ENCODE data around the gene ANK2. TPM values are rescaled to one million over a fixed set of nuclear protein-coding genes. Genes with fewer than 3 reads are reported as not detected.
A peak's percentile ranks its signal among the peaks of the same experiment; 100 is the strongest.

ANK2 gene
- polyA plus RNA-seq, 1 donor (not counting 4 experiments of a cell fraction or from before 2014, with no cell fraction given): 0.22 TPM

DNA sequence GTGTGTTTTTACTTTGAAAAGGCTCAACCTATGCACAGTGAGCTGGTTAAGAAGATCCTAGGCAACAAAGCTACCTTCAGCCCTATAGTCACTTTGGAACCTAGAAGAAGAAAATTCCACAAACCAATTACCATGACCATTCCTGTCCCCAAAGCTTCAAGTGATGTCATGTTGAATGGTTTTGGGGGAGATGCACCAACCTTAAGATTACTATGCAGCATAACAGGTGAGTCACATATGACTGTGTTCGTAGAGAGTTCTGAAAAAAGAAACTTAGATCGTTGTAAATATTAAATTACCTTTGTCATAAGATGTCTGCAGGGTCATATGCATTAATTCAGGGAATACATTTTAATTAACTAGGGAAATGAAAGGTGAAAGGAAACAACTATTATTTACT is 287.1 kb downstream of the ANK2 start:
- FAIRE-seq: no peak
- Histone ChIP-seq H4K20me1 (ENCODE audit: control insufficient read depth, extremely low read depth, insufficient read depth, low read length) (no peaks in the 10 kb centered on the region), H3K9me3 (ENCODE audit: control insufficient read depth, low read depth, low read length) (no peaks in the 10 kb centered on the region), H3K9me1 (ENCODE audit: control insufficient read depth, extremely low read depth, insufficient read depth, low read length) (no peaks in the 10 kb centered on the region), H3K36me3 (ENCODE audit: control insufficient read depth in 2 of 2, extremely low read depth in 1 of 2, insufficient read depth in 2 of 2, low read length in 2 of 2) (no peaks in the 10 kb centered on the region), H3K79me2 (ENCODE audit: control insufficient read depth, insufficient read depth, low read length) (no peaks in the 10 kb centered on the region), H2AFZ (ENCODE audit: control insufficient read depth, low read length) (no peak overlapping the region), H3K4me3 (ENCODE audit: control insufficient read depth in 2 of 3, extremely low read depth in 1 of 3, insufficient read depth in 2 of 3, low read depth in 1 of 3, low read length in 3 of 3) (no peak overlapping the region), H3K9ac (ENCODE audit: control insufficient read depth, extremely low read depth, insufficient read depth, low read length) (no peak overlapping the region), H3K4me2 (ENCODE audit: control insufficient read depth, extremely low read depth, insufficient read depth, low read depth, low read length) (peak overlapping the region; percentile 27), H3K27me3 (ENCODE audit: control insufficient read depth, extremely low read depth, insufficient read depth, low read length) (peaks cover 10% of the 10 kb centered on the region), H3K4me1 (ENCODE audit: control insufficient read depth, extremely low read depth, insufficient read depth, low read length) (no peaks in the 10 kb centered on the region), H3K27ac (ENCODE audit: control insufficient read depth, insufficient read depth, low read length) (no peak overlapping the region)
- dilution Hi-C loops (cut with MboI; ENCODE audit: extremely low pct_ligation_motif_present, low sequenced_read_pairs): no loop called here
- no peak for TF ChIP-seq EZH2 (IDR thresholded peaks at IDR 0.05; ENCODE audit: low read length)
- TF ChIP-seq, protein P1, sequence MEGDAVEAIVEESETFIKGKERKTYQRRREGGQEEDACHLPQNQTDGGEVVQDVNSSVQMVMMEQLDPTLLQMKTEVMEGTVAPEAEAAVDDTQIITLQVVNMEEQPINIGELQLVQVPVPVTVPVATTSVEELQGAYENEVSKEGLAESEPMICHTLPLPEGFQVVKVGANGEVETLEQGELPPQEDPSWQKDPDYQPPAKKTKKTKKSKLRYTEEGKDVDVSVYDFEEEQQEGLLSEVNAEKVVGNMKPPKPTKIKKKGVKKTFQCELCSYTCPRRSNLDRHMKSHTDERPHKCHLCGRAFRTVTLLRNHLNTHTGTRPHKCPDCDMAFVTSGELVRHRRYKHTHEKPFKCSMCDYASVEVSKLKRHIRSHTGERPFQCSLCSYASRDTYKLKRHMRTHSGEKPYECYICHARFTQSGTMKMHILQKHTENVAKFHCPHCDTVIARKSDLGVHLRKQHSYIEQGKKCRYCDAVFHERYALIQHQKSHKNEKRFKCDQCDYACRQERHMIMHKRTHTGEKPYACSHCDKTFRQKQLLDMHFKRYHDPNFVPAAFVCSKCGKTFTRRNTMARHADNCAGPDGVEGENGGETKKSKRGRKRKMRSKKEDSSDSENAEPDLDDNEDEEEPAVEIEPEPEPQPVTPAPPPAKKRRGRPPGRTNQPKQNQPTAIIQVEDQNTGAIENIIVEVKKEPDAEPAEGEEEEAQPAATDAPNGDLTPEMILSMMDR (optimal IDR thresholded peaks at IDR 0.05 in 1 of 3, IDR thresholded peaks at IDR 0.05 in 1 of 3, conservative IDR thresholded peaks at IDR 0.05 in 1 of 3; ENCODE audit: extremely low read depth in 1 of 3, insufficient read depth in 2 of 3, low read length in 3 of 3): no peak
- DNase-seq (ENCODE audit: low read depth, low spot score): no peak

DNA sequence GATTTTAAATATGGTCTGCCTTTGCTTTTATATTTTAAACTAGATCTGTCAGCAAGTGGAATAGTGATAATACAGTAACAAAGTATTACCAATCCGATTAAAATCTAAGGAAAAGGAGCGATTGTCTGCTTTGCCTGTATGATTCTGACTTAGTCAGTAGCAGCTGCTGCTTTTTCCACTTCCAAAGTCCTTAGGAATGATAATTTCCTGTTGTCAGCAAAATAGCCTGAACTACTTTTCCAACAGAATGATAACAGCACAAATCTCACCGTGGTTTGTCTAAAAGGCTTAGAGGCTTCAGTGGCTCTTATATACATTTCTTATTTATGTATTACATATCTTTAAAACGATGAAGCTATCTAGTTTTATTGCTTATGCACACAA is 290.0 kb downstream of the ANK2 start:
- Histone ChIP-seq H4K20me1 (ENCODE audit: control insufficient read depth, extremely low read depth, insufficient read depth, low read length) (no peaks in the 10 kb centered on the region), H3K9ac (ENCODE audit: control insufficient read depth, extremely low read depth, insufficient read depth, low read length) (no peak overlapping the region), H3K4me3 (ENCODE audit: control insufficient read depth in 2 of 3, extremely low read depth in 1 of 3, insufficient read depth in 2 of 3, low read depth in 1 of 3, low read length in 3 of 3) (no peak overlapping the region), H3K27ac (ENCODE audit: control insufficient read depth, insufficient read depth, low read length) (no peak overlapping the region), H3K4me2 (ENCODE audit: control insufficient read depth, extremely low read depth, insufficient read depth, low read depth, low read length) (no peak overlapping the region), H3K79me2 (ENCODE audit: control insufficient read depth, insufficient read depth, low read length) (no peaks in the 10 kb centered on the region), H3K27me3 (ENCODE audit: control insufficient read depth, extremely low read depth, insufficient read depth, low read length) (peaks cover 3% of the 10 kb centered on the region), H3K4me1 (ENCODE audit: control insufficient read depth, extremely low read depth, insufficient read depth, low read length) (no peaks in the 10 kb centered on the region), H2AFZ (ENCODE audit: control insufficient read depth, low read length) (no peak overlapping the region), H3K9me1 (ENCODE audit: control insufficient read depth, extremely low read depth, insufficient read depth, low read length) (no peaks in the 10 kb centered on the region), H3K9me3 (ENCODE audit: control insufficient read depth, low read depth, low read length) (no peaks in the 10 kb centered on the region), H3K36me3 (ENCODE audit: control insufficient read depth in 2 of 2, extremely low read depth in 1 of 2, insufficient read depth in 2 of 2, low read length in 2 of 2) (no peaks in the 10 kb centered on the region)
- FAIRE-seq (no peak), DNase-seq (ENCODE audit: low read depth, low spot score) (no peak)
- no peak for TF ChIP-seq EZH2 (IDR thresholded peaks at IDR 0.05; ENCODE audit: low read length)
- TF ChIP-seq, protein P1 (optimal IDR thresholded peaks at IDR 0.05 in 1 of 3, IDR thresholded peaks at IDR 0.05 in 1 of 3, conservative IDR thresholded peaks at IDR 0.05 in 1 of 3; ENCODE audit: extremely low read depth in 1 of 3, insufficient read depth in 2 of 3, low read length in 3 of 3): no peak
- dilution Hi-C loops (cut with MboI; ENCODE audit: extremely low pct_ligation_motif_present, low sequenced_read_pairs): no loop called here
